Ectodermal cell (in vitro differentiated cells): ENCODE measurements around the gene FGF21. TPM values are rescaled to one million over a fixed set of nuclear protein-coding genes. Genes with fewer than 3 reads are reported as not detected.

ENCODE experiments used
- H3K27ac ChIP-seq: 2 replicates; pipeline ENCODE4 v1.7.0; 2013; ENCODE audit warnings: mild to moderate bottlenecking, low read depth, low read length; ENCODE audit not compliant: insufficient read depth, poor library complexity, severe bottlenecking
- H3K27me3 ChIP-seq: 2 replicates; pipeline ENCODE4 v1.7.0; 2013; ENCODE audit warnings: mild to moderate bottlenecking, low read length; ENCODE audit not compliant: insufficient read depth, control insufficient read depth, poor library complexity, severe bottlenecking
- H3K36me3 ChIP-seq: one replicate; pipeline ENCODE4 v1.7.0; 2013; ENCODE audit warnings: low read length; ENCODE audit not compliant: control insufficient read depth, insufficient read depth
- H3K4me1 ChIP-seq: one replicate; pipeline ENCODE4 v1.7.0; 2013; ENCODE audit warnings: low read length; ENCODE audit not compliant: control insufficient read depth, insufficient read depth
- H3K4me3 ChIP-seq: 2 replicates; pipeline ENCODE4 v1.7.0; 2013; ENCODE audit warnings: low read depth, low read length, control low read depth; ENCODE audit not compliant: insufficient read depth
- H3K9me3 ChIP-seq: 2 replicates; pipeline ENCODE4 v1.7.0; 2013; ENCODE audit warnings: mild to moderate bottlenecking, low read length, moderate library complexity; ENCODE audit not compliant: control insufficient read depth
- WGBS, 2 experiments: methylation state at CpG; one replicate each; pipeline ENCODE4 v1.1.7; 2013; ENCODE audit warnings: missing lambda C conversion rate in 2 of 2; 5-methylcytosine and 5-hydroxymethylcytosine counted together
- polyA plus RNA-seq, 4 experiments: library from polyadenylated mRNA; stranded (reverse); fragments of 50-300 nt; gene quantifications; one replicate each; pipeline ENCODE4 v1.2.3, GENCODE V29; 2013

Gene FGF21
- not detected for polyA plus RNA-seq (2013, experiment 1 of 4)
- not detected for polyA plus RNA-seq (2013, experiment 2 of 4)
- polyA plus RNA-seq (2013, experiment 3 of 4): not detected
- not detected for polyA plus RNA-seq (2013, experiment 4 of 4)

DNA sequence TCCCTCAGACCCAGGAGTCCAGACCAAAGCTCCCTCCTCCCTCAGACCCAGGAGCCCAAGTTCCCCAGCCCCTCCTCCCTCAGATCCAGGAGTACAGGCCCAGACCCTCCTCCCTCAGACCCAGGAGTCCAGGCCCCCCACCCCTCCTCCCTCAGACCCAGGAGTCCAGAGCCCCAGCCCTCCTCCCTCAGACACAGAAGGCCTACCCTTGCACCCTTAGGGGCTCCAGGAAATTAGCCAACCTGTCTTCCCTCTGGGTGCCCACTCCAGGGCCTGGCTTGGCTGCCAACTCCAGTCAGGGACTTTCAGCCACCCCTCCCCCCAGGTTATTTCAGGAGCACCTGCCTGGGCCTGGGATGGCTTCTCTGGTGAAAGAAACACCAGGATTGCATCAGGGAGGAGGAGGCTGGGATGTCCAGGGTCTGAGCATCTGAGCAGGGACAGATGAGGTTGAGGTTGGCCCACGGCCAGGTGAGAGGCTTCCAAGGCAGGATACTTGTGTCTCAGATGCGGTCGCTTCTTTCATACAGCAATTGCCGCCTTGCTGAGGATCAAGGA lies at the start of gene FGF21:
Gene FGF21, plus strand, starts transcription at position 441 of the 558 bp plus-strand sequence. CDS start 713 bp downstream, outside the sequence.
- WGBS, 2 experiments: 92% methylated on average over 4 of the region's 4 CpGs
- no peaks in the 10 kb centered on the region for H3K36me3 ChIP-seq
- peaks cover 25% of the 10 kb centered on the region for H3K27me3 ChIP-seq
- no peaks in the 10 kb centered on the region for H3K9me3 ChIP-seq
- H3K4me3 ChIP-seq: no peak within 1 kb of the TSS
- no peak within 1 kb of the TSS for H3K27ac ChIP-seq
- H3K4me1 ChIP-seq: peaks cover 3% of the 10 kb centered on the region

- peaks cover 7% of the 10 kb centered on the region for H3K4me1 ChIP-seq
- 50 to 54% methylated on average over 11 of the region's 11 CpGs for WGBS, 2 experiments
Observed at GRCh38 chr19:48708471-48708870, 46.9 kb upstream of the FGF21 start.

DNA sequence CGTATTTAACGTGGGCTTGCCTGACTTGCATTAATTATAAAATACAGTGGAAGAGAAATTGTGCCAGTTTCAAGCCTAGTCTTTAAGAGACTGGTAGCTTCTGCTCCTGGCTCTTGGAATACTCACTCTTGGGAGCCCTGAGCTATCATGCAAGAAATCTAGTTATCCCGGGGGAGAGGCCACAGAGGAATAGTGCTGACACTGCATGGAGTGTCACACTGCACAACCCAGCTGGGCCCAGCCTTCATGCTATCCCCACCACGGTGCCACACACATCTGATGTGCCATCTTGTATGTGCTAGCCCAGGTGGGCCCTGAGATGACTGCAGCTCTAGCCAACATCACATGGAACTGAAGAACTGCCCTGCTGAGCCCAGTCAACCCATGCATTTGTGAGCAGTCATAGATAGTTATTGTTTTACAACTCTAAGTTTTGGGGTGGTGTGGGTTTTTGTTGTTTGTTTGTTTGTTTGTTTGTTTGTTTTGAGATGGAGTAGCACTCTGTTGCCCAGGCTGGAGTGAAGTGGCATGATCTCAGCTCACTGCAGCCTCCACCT lies 44.1 kb upstream of the FGF21 start:
- Histone ChIP-seq H3K27me3 (no peaks in the 10 kb centered on the region), H3K4me3 (no peak overlapping the region), H3K36me3 (no peaks in the 10 kb centered on the region), H3K4me1 (peaks cover 14% of the 10 kb centered on the region), H3K27ac (no peak overlapping the region), H3K9me3 (no peaks in the 10 kb centered on the region)
- WGBS, 2 experiments: 92 to 94% methylated on average over 4 of the region's 4 CpGs

More at GRCh38 chr19:48708471-48708870, 46.9 kb upstream of the FGF21 start:
- no peaks in the 10 kb centered on the region for H3K36me3 ChIP-seq
- no peaks in the 10 kb centered on the region for H3K27me3 ChIP-seq
- H3K27ac ChIP-seq: no peak overlapping the region
- no peak overlapping the region for H3K4me3 ChIP-seq
- no peaks in the 10 kb centered on the region for H3K9me3 ChIP-seq

- 5 to 6% methylated on average over 24 to 25 of the region's 25 CpGs for WGBS, 2 experiments
- peak overlapping the region; percentile 71 for H3K4me3 ChIP-seq
- H3K27me3 ChIP-seq: no peaks in the 10 kb centered on the region
- H3K36me3 ChIP-seq: no peaks in the 10 kb centered on the region
- peaks cover 25% of the 10 kb centered on the region for H3K4me1 ChIP-seq
- H3K27ac ChIP-seq: no peak overlapping the region
- no peaks in the 10 kb centered on the region for H3K9me3 ChIP-seq
Observed at GRCh38 chr19:48713041-48713863, 42.1 kb upstream of the FGF21 start.

GRCh38 chr19:48713864-48714755 lies 41.2 kb upstream of the FGF21 start:
- 1% methylated on average over 67 of the region's 67 CpGs for WGBS, 2 experiments
- no peaks in the 10 kb centered on the region for H3K36me3 ChIP-seq

GRCh38 chr19:48714759-48715675 lies 40.3 kb upstream of the FGF21 start:
- Histone ChIP-seq H3K27ac (no peak overlapping the region), H3K4me3 (peak overlapping the region; percentile 42), H3K9me3 (no peaks in the 10 kb centered on the region), H3K27me3 (no peaks in the 10 kb centered on the region), H3K4me1 (peaks cover 34% of the 10 kb centered on the region), H3K36me3 (no peaks in the 10 kb centered on the region)
- 81 to 83% methylated on average over 26 of the region's 26 CpGs for WGBS, 2 experiments

More at GRCh38 chr19:48713864-48714755, 41.2 kb upstream of the FGF21 start:
- Histone ChIP-seq H3K27ac (no peak overlapping the region), H3K27me3 (no peaks in the 10 kb centered on the region), H3K4me3 (peak overlapping the region; percentile 71), H3K9me3 (no peaks in the 10 kb centered on the region), H3K4me1 (peaks cover 33% of the 10 kb centered on the region)

- Histone ChIP-seq H3K9me3 (no peaks in the 10 kb centered on the region), H3K4me3 (no peak overlapping the region), H3K27ac (no peak overlapping the region), H3K27me3 (no peaks in the 10 kb centered on the region), H3K4me1 (peaks cover 34% of the 10 kb centered on the region), H3K36me3 (no peaks in the 10 kb centered on the region)
- 90 to 91% methylated on average over 19 of the region's 19 CpGs for WGBS, 2 experiments
Observed at GRCh38 chr19:48715681-48716171, 39.6 kb upstream of the FGF21 start.

DNA sequence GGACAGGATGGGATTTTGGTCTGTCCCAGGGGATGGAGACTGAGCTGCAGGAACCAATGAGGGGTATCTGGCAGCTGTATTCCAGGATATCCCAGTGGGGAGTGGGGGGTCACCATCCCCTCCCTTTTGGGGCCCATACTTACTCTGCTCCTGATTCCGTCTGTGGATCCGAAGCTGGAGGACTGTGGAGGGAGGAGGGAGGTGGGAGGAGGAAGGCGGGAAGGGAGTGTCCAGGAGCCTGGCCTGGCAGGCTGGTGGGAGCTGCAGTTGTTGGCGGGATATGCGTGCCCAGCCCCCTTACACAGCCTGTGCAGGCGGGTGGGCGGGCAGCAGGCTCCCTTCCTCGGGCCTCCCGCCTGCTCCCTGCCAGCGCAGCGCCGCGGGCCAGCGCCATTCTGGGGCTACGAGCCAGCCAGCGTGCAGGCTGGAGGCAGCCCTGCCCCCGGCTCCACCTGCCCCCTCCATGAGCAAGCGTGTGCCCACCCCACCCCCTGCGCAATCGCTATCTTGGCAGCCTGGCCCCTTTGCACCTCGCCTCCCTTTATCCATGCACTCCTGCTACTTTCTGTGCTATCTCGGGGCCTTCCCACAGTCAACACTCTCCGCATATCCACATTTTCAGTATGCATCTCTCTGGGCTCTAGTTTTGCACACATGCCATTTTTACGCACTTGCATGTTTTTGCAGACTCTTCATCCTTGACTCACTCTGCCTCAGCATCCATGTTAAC lies 38.6 kb upstream of the FGF21 start:
- no peaks in the 10 kb centered on the region for H3K36me3 ChIP-seq
- peaks cover 34% of the 10 kb centered on the region for H3K4me1 ChIP-seq
- H3K9me3 ChIP-seq: no peaks in the 10 kb centered on the region
- H3K4me3 ChIP-seq: no peak overlapping the region
- H3K27me3 ChIP-seq: no peaks in the 10 kb centered on the region
- no peak overlapping the region for H3K27ac ChIP-seq
- 20 to 21% methylated on average over 24 of the region's 24 CpGs for WGBS, 2 experiments
